A549 (cell line): ENCODE measurements around the gene MCOLN3. TPM values are rescaled to one million over a fixed set of nuclear protein-coding genes. Genes with fewer than 3 reads are reported as not detected.

Experiments used
- ATAC-seq, 2 experiments: fragments of 200-7000 bp in 1 of 2; fragments of >200 bp in 1 of 2; cut with Nextera tagmentation in 1 of 2; cut with Tn5 transposase in 1 of 2; 3 replicates each; pipeline versions ENCODE4 v1.8.0 to v1.9.1; 2018 to 2020; ENCODE audit warnings: mild to moderate bottlenecking in 1 of 2, moderate library complexity in 1 of 2
- CTCF ChIA-PET: fragments of 300-600 bp; sonication (Branson Sonifier 250); formaldehyde crosslinking; extraction: SDS; loops from one replicate; lab custom pipeline; 2021; ENCODE audit warnings: antibody characterized with exemption, inconsistent platforms; lab: Yijun Ruan, JAX
- POLR2A ChIA-PET: fragments of 350-600 bp; formaldehyde crosslinking; extraction: SDS; loops from one replicate; lab custom pipeline; 2021; ENCODE audit warnings: antibody characterized with exemption, inconsistent platforms; lab: Yijun Ruan, JAX
- DNase-seq, 2 experiments: peaks; one replicate each; pipeline versions ENCODE4 v3.0.0 to v3.0.0-alpha.2; 2011 to 2016; ENCODE audit warnings: low read depth in 1 of 2, low spot score in 1 of 2
- FAIRE-seq: peaks from 2 replicates; lab custom pipeline; 2011; peaks lifted over from hg19 to GRCh38; lab: Jason Lieb, UNC
- H3K27ac ChIP-seq, 2 experiments: fragments of >200 bp; sonication (Bioruptor Twin); formaldehyde crosslinking; 3 replicates each; pipeline ENCODE4 v1.5.1; 2016 to 2017
- H3K4me1 ChIP-seq: fragments of >200 bp; sonication (Bioruptor Twin); formaldehyde crosslinking; 3 replicates; pipeline ENCODE4 v1.6.1; 2016
- H3K4me2 ChIP-seq: fragments of >200 bp; sonication (Bioruptor Twin); formaldehyde crosslinking; 3 replicates; pipeline ENCODE4 v1.6.1; 2016
- H3K4me3 ChIP-seq: fragments of >200 bp; sonication (Bioruptor Twin); formaldehyde crosslinking; 3 replicates; pipeline ENCODE4 v1.5.1; 2016
- H3K9me3 ChIP-seq: fragments of >200 bp; sonication (Bioruptor Twin); formaldehyde crosslinking; 3 replicates; pipeline ENCODE4 v1.6.1; 2016
- BHLHE40 ChIP-seq: IDR thresholded peaks from 2 replicates; pipeline ENCODE4 v1.6.1; 2012; ENCODE audit warnings: low read depth, low read length, inconsistent platforms
- CTCF ChIP-seq: fragments of >200 bp; sonication (Bioruptor Twin); formaldehyde crosslinking; IDR thresholded peaks from 3 replicates; pipeline ENCODE4 v1.5.1; 2016
- EHMT2 ChIP-seq: fragments of 200-600 bp; sonication (generic); IDR thresholded peaks from 2 replicates; pipeline ENCODE4 v1.6.1; 2016; ENCODE audit warnings: antibody characterized with exemption, low read depth, mild to moderate bottlenecking, moderate library complexity
- FOSL2 ChIP-seq, 2 experiments: fragments of 450-650 bp in 1 of 2; fragments of >200 bp in 1 of 2; sonication (Bioruptor Twin) in 1 of 2; formaldehyde crosslinking; IDR thresholded peaks; 2 replicates each; pipeline versions ENCODE4 v1.5.0 to v1.6.1; 2016 to 2020; ENCODE audit warnings: mild to moderate bottlenecking in 1 of 2, moderate library complexity in 1 of 2
- JUNB ChIP-seq: fragments of >200 bp; sonication (Bioruptor Twin); formaldehyde crosslinking; IDR thresholded peaks from 2 replicates; pipeline ENCODE4 v1.6.1; 2016
- MAX ChIP-seq: IDR thresholded peaks from 2 replicates; pipeline ENCODE4 v1.6.1; 2012
- POLR2AphosphoS2 ChIP-seq: conservative IDR thresholded peaks from 2 replicates; pipeline ENCODE4 v1.6.1; 2012; ENCODE audit warnings: low read length, improper control_type of control experiment, inconsistent platforms
- RFX5 ChIP-seq: fragments of 450-650 bp; IDR thresholded peaks from 2 replicates; pipeline ENCODE4 v1.7.1; 2014; ENCODE audit warnings: antibody characterized with exemption, mild to moderate bottlenecking, moderate library complexity
- RNF2 ChIP-seq: fragments of 200-600 bp; sonication (generic); IDR thresholded peaks from 2 replicates; pipeline ENCODE4 v1.6.1; 2016; ENCODE audit warnings: low read depth, mild to moderate bottlenecking, antibody characterized with exemption, moderate library complexity, borderline replicate concordance
- ZC3H11A ChIP-seq: fragments of 450-650 bp; IDR thresholded peaks from 2 replicates; pipeline ENCODE4 v1.6.1; 2014; ENCODE audit warnings: antibody characterized with exemption, mild to moderate bottlenecking
- ZSCAN20 ChIP-seq: fragments of 250-450 bp; sonication (Bioruptor Pico); IDR thresholded peaks from 2 replicates; pipeline ENCODE4 v1.8.0; 2022; ENCODE audit warnings: mild to moderate bottlenecking, moderate library complexity
- WGBS: methylation state at CpG from one replicate; pipeline ENCODE4 v1.1.6; 2017; ENCODE audit errors: missing lambda C conversion rate; 5-methylcytosine and 5-hydroxymethylcytosine counted together
- polyA plus RNA-seq, 4 experiments: library from polyadenylated mRNA; depleted of rRNA in 3 of 4; stranded (reverse); fragments of >200 nt; fragmentation: RNase III in 1 of 4; extraction: RNeasy Plus Mini Kit Qiagen cat#74134 plus additional on column Dnase treatment in 1 of 4; gene quantifications; 2 replicates in 3 of 4; 3 replicates in 1 of 4; pipeline ENCODE4 v1.2.3, GENCODE V29; 2011 to 2017
- TF ChIP-seq, protein P1 (sequence below): fragments of 250-450 bp; sonication (Bioruptor Pico); IDR thresholded peaks from 2 replicates; pipeline ENCODE4 v1.5.0; 2021; ENCODE audit warnings: mild to moderate bottlenecking, moderate library complexity, borderline replicate concordance

The MCOLN3 gene
- polyA plus RNA-seq, 2 of the 4 experiments (the other 2 are of a cell fraction), result 4.2 to 6.7 TPM

DNA sequence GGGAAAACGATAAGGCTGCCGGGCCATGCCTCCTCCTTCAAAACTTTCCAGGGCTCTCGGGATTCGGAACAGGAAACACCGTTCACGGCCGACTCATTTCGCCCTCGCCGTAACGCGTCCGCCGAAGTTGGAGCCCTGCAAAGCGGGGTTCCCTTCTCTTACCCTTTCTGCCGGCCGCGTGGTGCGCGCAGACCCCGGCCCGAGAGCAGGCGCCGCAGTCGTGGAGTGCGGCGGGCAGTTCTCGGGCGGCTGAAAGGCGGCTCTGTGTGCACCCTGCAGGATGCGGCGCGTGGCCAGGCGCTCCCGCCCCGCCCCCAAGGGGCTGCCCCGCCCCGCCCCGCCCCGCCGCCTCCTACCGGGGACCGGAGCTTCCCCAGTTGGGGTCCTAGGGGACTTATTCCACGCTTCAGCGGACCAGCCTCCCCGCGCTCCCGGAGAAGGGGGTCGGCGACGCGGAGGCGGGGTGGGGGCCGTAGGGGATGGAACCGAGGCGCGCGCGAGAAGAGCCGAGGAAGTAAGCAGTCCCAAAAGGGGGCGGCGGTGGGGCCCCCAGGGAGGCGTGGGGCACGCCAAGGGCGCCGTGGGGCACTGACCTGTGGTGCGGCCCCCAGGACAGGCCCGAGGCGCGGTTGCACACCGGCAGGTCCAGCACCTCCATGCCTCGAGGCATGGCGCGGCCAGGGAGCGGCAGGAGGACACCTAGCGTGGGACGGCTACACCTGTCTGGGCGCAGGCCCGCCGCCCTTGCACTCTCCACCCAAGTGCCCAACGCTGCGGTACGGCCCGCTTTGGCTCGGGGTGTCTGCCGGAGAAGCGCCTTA lies 51.2 kb downstream of the MCOLN3 start, which contains the start of gene MCOLN2:
MCOLN2 (minus strand) TSS at position 268 of the 821 bp plus-strand sequence; CDS start at position 27, 241 bp downstream.
- peak within 1 kb of the TSS; percentile 93 for H3K4me3 ChIP-seq
- ATAC-seq (peak; percentile 96 to 98), FAIRE-seq (no peak), DNase-seq (peak; percentile 24 to 57)
- POLR2A ChIA-PET, result interaction anchor here (0.6 to 1.1 kb wide), 3 partner anchors 52 to 1439 kb away, joined by 3 to 6 read pairs (median 4); no protein-coding TSS in a partner anchor
- CTCF ChIA-PET, result interaction anchor here (1.0 kb wide), 2 partner anchors 39 to 52 kb away, joined by 3 to 4 read pairs; no protein-coding TSS in a partner anchor
- 3% methylated on average over 29 of the region's 87 CpGs for whole genome bisulfite sequencing
- H3K4me1 ChIP-seq, result 0 out of 3 replicates have a peak, but pooled peaks cover 4% of the 10 kb centered on the region
- TF ChIP-seq FOSL2 (IDR thresholded peaks at IDR 0.05) (no peak), FOSL2 (CRISPR knock-in tag; IDR thresholded peaks at IDR 0.05) (no peak), ZC3H11A (no peak), CTCF (no peak), MAX (peak; percentile 49), POLR2AphosphoS2 (no peak), EHMT2 (no peak)
- TF ChIP-seq, protein P1, sequence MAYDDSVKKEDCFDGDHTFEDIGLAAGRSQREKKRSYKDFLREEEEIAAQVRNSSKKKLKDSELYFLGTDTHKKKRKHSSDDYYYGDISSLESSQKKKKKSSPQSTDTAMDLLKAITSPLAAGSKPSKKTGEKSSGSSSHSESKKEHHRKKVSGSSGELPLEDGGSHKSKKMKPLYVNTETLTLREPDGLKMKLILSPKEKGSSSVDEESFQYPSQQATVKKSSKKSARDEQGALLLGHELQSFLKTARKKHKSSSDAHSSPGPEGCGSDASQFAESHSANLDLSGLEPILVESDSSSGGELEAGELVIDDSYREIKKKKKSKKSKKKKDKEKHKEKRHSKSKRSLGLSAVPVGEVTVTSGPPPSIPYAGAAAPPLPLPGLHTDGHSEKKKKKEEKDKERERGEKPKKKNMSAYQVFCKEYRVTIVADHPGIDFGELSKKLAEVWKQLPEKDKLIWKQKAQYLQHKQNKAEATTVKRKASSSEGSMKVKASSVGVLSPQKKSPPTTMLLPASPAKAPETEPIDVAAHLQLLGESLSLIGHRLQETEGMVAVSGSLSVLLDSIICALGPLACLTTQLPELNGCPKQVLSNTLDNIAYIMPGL (CRISPR knock-in tag), result no peak
- peak within 1 kb of the TSS; percentile 99 for H3K4me2 ChIP-seq
- H3K27ac ChIP-seq, result peak within 1 kb of the TSS; percentile 69 to 79; a peak in 5 of 6 replicates
- no peaks in the 10 kb centered on the region for H3K9me3 ChIP-seq

GRCh38 chr1:84995484-84996334 lies 52.6 kb downstream of the MCOLN3 start:
- POLR2A ChIA-PET, result interaction anchor here (1.1 kb wide), 1 partner anchor 51 kb away, joined by 3 read pairs; no protein-coding TSS in a partner anchor
- ATAC-seq (no peak), DNase-seq (no peak), FAIRE-seq (no peak)
- H3K4me3 ChIP-seq, result no peak overlapping the region
- H3K4me2 ChIP-seq, result peak overlapping the region; percentile 99; the same call in 2 of the 3 replicates
- H3K27ac ChIP-seq, result no peak overlapping the region
- 0 out of 3 replicates have a peak, but pooled peaks cover 4% of the 10 kb centered on the region for H3K4me1 ChIP-seq
- TF ChIP-seq ZSCAN20 (CRISPR knock-in tag) (no peak), RNF2 (no peak)
- H3K9me3 ChIP-seq, result no peaks in the 10 kb centered on the region
- WGBS, result 83% methylated on average over 10 of the region's 10 CpGs
- CTCF ChIA-PET, result interaction anchor here (0.5 to 1.0 kb wide), 2 partner anchors 51 to 149 kb away, joined by 3 to 4 read pairs (median 4); no protein-coding TSS in a partner anchor

- CTCF ChIA-PET, result no interaction called here
- 62% methylated on average over 8 of the region's 8 CpGs for WGBS
These were observed 57.0 kb downstream of the MCOLN3 start for GRCh38 chr1:84991097-84991920.

More at GRCh38 chr1:84991097-84991920, 57.0 kb downstream of the MCOLN3 start:
- DNase-seq, result no peak
- TF ChIP-seq JUNB (no peak), BHLHE40 (no peak), RFX5 (no peak)
- TF ChIP-seq, all 56 proteins: peak for 0
- Histone ChIP-seq H3K27ac (no peak overlapping the region), H3K9me3 (no peaks in the 10 kb centered on the region), H3K4me2 (no peak overlapping the region), H3K4me1 (0 out of 3 replicates have a peak, but pooled peaks cover under 1% of the 10 kb centered on the region), H3K4me3 (no peak overlapping the region)
- no peak for ATAC-seq
- FAIRE-seq, result no peak
- POLR2A ChIA-PET, result interaction anchor here (0.6 kb wide), 1 partner anchor 775 kb away, joined by 6 read pairs; no protein-coding TSS in a partner anchor
